SK-N-SH (cell line): Measurements from ENCODE around the gene SULT2B1. TPM values are rescaled to one million over a fixed set of nuclear protein-coding genes. Genes with fewer than 3 reads are reported as not detected.
A peak's percentile ranks its signal among the peaks of the same experiment; 100 is the strongest.

Source experiments
- CTCF ChIA-PET: fragments of 300-600, 350-600 bp; formaldehyde crosslinking; extraction: SDS; loops from one replicate; lab custom pipeline; 2021; lab: Yijun Ruan, JAX
- POLR2A ChIA-PET: fragments of 350-600 bp; sonication (Branson Sonifier 250); formaldehyde crosslinking; extraction: SDS; loops from one replicate; lab custom pipeline; 2020; ENCODE audit warnings: antibody characterized with exemption, inconsistent platforms; lab: Yijun Ruan, JAX
- DNase-seq: peaks from one replicate; pipeline ENCODE4 v3.0.0; 2012
- H2AFZ ChIP-seq: fragments of 200-600 bp; sonication (generic); 2 replicates; pipeline ENCODE4 v1.8.1; 2016; ENCODE audit warnings: antibody characterized with exemption, mild to moderate bottlenecking, low read depth
- H3F3A ChIP-seq: fragments of 200-600 bp; sonication (generic); replicated peaks from 2 replicates; pipeline ENCODE3; 2016; ENCODE audit warnings: antibody characterized with exemption, mild to moderate bottlenecking; ENCODE audit not compliant: insufficient read depth
- H3K27ac ChIP-seq, 2 experiments: fragments of 200-500 bp in 1 of 2; fragments of 200-600 bp in 1 of 2; sonication (Bioruptor generic) in 1 of 2; sonication (generic), shearing (Covaris generic) in 1 of 2; 2 replicates each; pipeline versions ENCODE4 v1.5.1 to v1.6.1; 2014 to 2016; ENCODE audit warnings: low read depth in 2 of 2, inconsistent platforms in 1 of 2, low read length in 1 of 2, mild to moderate bottlenecking in 1 of 2, mixed read lengths in 1 of 2
- H3K27me3 ChIP-seq: fragments of 200-600 bp; sonication (generic), shearing (Covaris generic); 2 replicates; pipeline ENCODE4 v1.6.1; 2016; ENCODE audit warnings: mixed run types; ENCODE audit not compliant: insufficient read depth
- H3K36me3 ChIP-seq, 2 experiments: fragments of 200-500 bp in 1 of 2; fragments of 200-600 bp in 1 of 2; sonication (Bioruptor generic) in 1 of 2; sonication (generic) in 1 of 2; replicated peaks in 1 of 2; 2 replicates each; pipeline versions ENCODE3 to v1.5.1; 2014 to 2016; ENCODE audit warnings: low read length in 1 of 2, mild to moderate bottlenecking in 1 of 2; ENCODE audit not compliant: insufficient read depth in 2 of 2, control insufficient read depth in 1 of 2
- H3K4me1 ChIP-seq, 2 experiments: fragments of 200-500 bp in 1 of 2; fragments of 200-600 bp in 1 of 2; sonication (Bioruptor generic) in 1 of 2; sonication (generic), shearing (Covaris generic) in 1 of 2; 2 replicates each; pipeline versions ENCODE4 v1.5.1 to v1.6.1; 2014 to 2016; ENCODE audit warnings: low read depth in 1 of 2, low read length in 1 of 2, mixed run types in 1 of 2; ENCODE audit not compliant: insufficient read depth in 2 of 2, control insufficient read depth in 1 of 2
- H3K4me2 ChIP-seq: fragments of 200-600 bp; sonication (generic), shearing (Covaris generic); 2 replicates; pipeline ENCODE4 v1.6.1; 2017; ENCODE audit warnings: mixed run types
- H3K4me3 ChIP-seq, 2 experiments: fragments of 200-500 bp in 1 of 2; fragments of 200-600 bp in 1 of 2; sonication (Bioruptor generic) in 1 of 2; sonication (generic), shearing (Covaris generic) in 1 of 2; 2 replicates each; pipeline versions ENCODE4 v1.5.1 to v1.8.1; 2014 to 2016; ENCODE audit warnings: low read depth in 2 of 2, inconsistent platforms in 1 of 2, low read length in 1 of 2, mild to moderate bottlenecking in 1 of 2, mixed read lengths in 1 of 2, moderate library complexity in 1 of 2
- H3K79me2 ChIP-seq: fragments of 200-600 bp; sonication (generic); 2 replicates; pipeline ENCODE4 v1.8.1; 2017; ENCODE audit warnings: mild to moderate bottlenecking; ENCODE audit not compliant: insufficient read depth
- H3K9ac ChIP-seq: fragments of 200-600 bp; sonication (generic); 2 replicates; pipeline ENCODE4 v1.6.1; 2017; ENCODE audit warnings: mixed run types
- H3K9me2 ChIP-seq: fragments of 200-600 bp; sonication (generic); 2 replicates; pipeline ENCODE4 v1.6.1; 2017; ENCODE audit warnings: mixed run types
- H3K9me3 ChIP-seq: fragments of 200-600 bp; sonication (generic); 2 replicates; pipeline ENCODE4 v1.6.1; 2017; ENCODE audit warnings: mixed run types, mild to moderate bottlenecking, moderate library complexity
- H4K20me1 ChIP-seq: fragments of 200-600 bp; sonication (generic); 2 replicates; pipeline ENCODE4 v1.6.1; 2017; ENCODE audit warnings: mild to moderate bottlenecking, mixed run types; ENCODE audit not compliant: insufficient read depth
- EP300 ChIP-seq, 2 experiments: IDR thresholded peaks; 2 replicates each; pipeline versions ENCODE4 v1.4.0 to v1.6.1; 2012; ENCODE audit warnings: borderline replicate concordance in 1 of 2, low read depth in 1 of 2, low read length in 1 of 2
- EZH2phosphoT487 ChIP-seq: fragments of 200-600 bp; sonication (generic); IDR thresholded peaks from 2 replicates; pipeline ENCODE4 v1.6.1; 2017; ENCODE audit warnings: low read depth, mixed run types, mild to moderate bottlenecking, antibody characterized with exemption, moderate library complexity, borderline replicate concordance
- MXI1 ChIP-seq: IDR thresholded peaks from 2 replicates; pipeline ENCODE4 v1.6.1; 2012; ENCODE audit warnings: mild to moderate bottlenecking, low read depth, low read length, improper control_type of control experiment
- NFIC ChIP-seq: IDR thresholded peaks from 2 replicates; pipeline ENCODE4 v1.4.0; 2012; ENCODE audit warnings: borderline replicate concordance
- NRF1 ChIP-seq: IDR thresholded peaks from 2 replicates; pipeline ENCODE4 v1.6.1; 2012; ENCODE audit warnings: low read depth, mild to moderate bottlenecking, low read length
- RCOR1 ChIP-seq: fragments of 150-350 bp; IDR thresholded peaks from 2 replicates; pipeline ENCODE4 v1.6.1; 2017; ENCODE audit warnings: antibody characterized with exemption, low read length
- TCF12 ChIP-seq: IDR thresholded peaks from 2 replicates; pipeline ENCODE4 v1.4.0; 2012
- YY1 ChIP-seq: IDR thresholded peaks from 2 replicates; pipeline ENCODE4 v1.4.0; 2012; ENCODE audit warnings: low read depth, mild to moderate bottlenecking
- WGBS: methylation state at CpG from one replicate; pipeline ENCODE4 v1.1.6; 2017; ENCODE audit warnings: low lambda C conversion rate; 5-methylcytosine and 5-hydroxymethylcytosine counted together
- polyA plus RNA-seq, 3 experiments: library from polyadenylated mRNA; depleted of rRNA; stranded (reverse); fragments of >200 nt; gene quantifications; 2 replicates each; pipeline ENCODE4 v1.2.3, GENCODE V29; 2012
- TF ChIP-seq, protein P1 (sequence below): IDR thresholded peaks from 2 replicates; pipeline ENCODE4; 2012
- TF ChIP-seq, protein P2 (sequence below): IDR thresholded peaks from 2 replicates; pipeline ENCODE4 v1.4.0; 2012; ENCODE audit warnings: low read depth, borderline replicate concordance
- TF ChIP-seq, protein P3 (sequence below): fragments of 150-350 bp; IDR thresholded peaks from 2 replicates; pipeline ENCODE4 v1.6.1; 2016; ENCODE audit warnings: mild to moderate bottlenecking, low read depth, low read length
- TF ChIP-seq, protein P4 (sequence below): IDR thresholded peaks from 2 replicates; pipeline ENCODE4 v1.6.1; 2012; ENCODE audit warnings: mild to moderate bottlenecking, low read depth, low read length, moderate library complexity

The SULT2B1 gene
- polyA plus RNA-seq, 1 of the 3 experiments (the other 2 are of a cell fraction), result 0.92 TPM

DNA sequence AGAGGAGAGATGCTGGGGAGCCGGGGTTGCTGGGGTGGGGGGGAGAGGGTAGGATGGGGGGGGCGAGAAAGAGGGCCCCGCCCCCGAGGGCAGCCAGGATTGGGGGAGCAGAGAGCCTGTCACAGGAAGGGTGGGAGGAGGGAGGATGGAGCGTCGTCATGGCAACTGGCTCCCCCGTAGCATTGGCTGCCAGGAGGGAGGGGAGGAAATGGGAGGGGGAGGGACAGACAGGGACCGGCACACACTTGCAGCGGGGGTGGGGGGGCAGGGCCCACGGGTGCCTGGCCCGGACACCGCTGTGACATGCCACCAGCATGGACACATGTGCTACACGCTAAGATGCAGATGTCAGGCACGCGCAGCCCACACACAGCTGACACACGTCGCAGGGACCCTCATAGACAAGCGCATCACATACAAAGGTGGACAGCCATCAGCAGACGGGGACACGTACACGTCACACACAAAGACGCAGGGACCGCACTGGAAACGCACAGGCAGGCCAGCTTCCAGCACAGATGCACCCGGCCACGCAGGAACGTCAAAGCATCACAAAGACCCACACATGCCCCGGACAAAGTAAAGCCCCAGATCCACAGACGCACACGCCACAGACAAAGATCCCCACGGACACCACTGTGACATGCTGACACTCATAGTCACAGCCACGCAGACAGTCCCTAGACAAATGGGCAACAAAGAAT, 40.0 kb upstream of the SULT2B1 start, which contains the start of gene LMTK3:
LMTK3 (minus strand) TSS at position 36 of the 704 bp plus-strand sequence. CDS start 259 bp downstream, outside the sequence.
- DNase-seq, result peak; percentile 97
- H3K4me3 ChIP-seq, result peak within 1 kb of the TSS; percentile 59 to 77
- peak within 1 kb of the TSS; percentile 78 for H2AFZ ChIP-seq

More for the DNA sequence above, 40.0 kb upstream of the SULT2B1 start, which contains the start of gene LMTK3:
- H3K27me3 ChIP-seq, result no peaks in the 10 kb centered on the region
- H3F3A ChIP-seq, result peaks cover 11% of the 10 kb centered on the region
- H3K4me2 ChIP-seq, result peak within 1 kb of the TSS; percentile 84
- H3K9me3 ChIP-seq, result no peaks in the 10 kb centered on the region
- no peaks in the 10 kb centered on the region for H3K36me3 ChIP-seq
- H3K9ac ChIP-seq, result peak within 1 kb of the TSS; percentile 50; the same call in 1 of the 2 replicates
- WGBS, result 16% methylated on average over 22 of the region's 32 CpGs
- ChIA-PET POLR2A (interaction anchor here (0.6 kb wide), 1 partner anchor 774 kb away, joined by 6 read pairs; no protein-coding TSS in a partner anchor), CTCF (interaction anchor here (8.8 kb wide), 1 partner anchor 74 kb away, joined by 142 read pairs; no protein-coding TSS in a partner anchor)
- no peaks in the 10 kb centered on the region for H4K20me1 ChIP-seq
- H3K27ac ChIP-seq, result peak within 1 kb of the TSS in 1 of 2 experiments; percentile 51; a peak in 1 of 4 replicates
- H3K4me1 ChIP-seq, result peaks cover 0 to 22% of the 10 kb centered on the region in 2 experiments; a peak in 1 of 4 replicates
- no peaks in the 10 kb centered on the region for H3K79me2 ChIP-seq
- no peak for TF ChIP-seq EP300 (IDR thresholded peaks at IDR 0.05; ENCODE audit: borderline replicate concordance in 1 of 2, low read depth in 1 of 2, low read length in 1 of 2)
- TF ChIP-seq, protein P1, sequence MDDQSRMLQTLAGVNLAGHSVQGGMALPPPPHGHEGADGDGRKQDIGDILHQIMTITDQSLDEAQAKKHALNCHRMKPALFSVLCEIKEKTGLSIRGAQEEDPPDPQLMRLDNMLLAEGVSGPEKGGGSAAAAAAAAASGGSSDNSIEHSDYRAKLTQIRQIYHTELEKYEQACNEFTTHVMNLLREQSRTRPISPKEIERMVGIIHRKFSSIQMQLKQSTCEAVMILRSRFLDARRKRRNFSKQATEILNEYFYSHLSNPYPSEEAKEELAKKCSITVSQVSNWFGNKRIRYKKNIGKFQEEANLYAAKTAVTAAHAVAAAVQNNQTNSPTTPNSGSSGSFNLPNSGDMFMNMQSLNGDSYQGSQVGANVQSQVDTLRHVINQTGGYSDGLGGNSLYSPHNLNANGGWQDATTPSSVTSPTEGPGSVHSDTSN, result peak; percentile 96
- TF ChIP-seq, protein P2, sequence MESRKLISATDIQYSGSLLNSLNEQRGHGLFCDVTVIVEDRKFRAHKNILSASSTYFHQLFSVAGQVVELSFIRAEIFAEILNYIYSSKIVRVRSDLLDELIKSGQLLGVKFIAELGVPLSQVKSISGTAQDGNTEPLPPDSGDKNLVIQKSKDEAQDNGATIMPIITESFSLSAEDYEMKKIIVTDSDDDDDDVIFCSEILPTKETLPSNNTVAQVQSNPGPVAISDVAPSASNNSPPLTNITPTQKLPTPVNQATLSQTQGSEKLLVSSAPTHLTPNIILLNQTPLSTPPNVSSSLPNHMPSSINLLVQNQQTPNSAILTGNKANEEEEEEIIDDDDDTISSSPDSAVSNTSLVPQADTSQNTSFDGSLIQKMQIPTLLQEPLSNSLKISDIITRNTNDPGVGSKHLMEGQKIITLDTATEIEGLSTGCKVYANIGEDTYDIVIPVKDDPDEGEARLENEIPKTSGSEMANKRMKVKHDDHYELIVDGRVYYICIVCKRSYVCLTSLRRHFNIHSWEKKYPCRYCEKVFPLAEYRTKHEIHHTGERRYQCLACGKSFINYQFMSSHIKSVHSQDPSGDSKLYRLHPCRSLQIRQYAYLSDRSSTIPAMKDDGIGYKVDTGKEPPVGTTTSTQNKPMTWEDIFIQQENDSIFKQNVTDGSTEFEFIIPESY, result no peak
- TF ChIP-seq, protein P3, sequence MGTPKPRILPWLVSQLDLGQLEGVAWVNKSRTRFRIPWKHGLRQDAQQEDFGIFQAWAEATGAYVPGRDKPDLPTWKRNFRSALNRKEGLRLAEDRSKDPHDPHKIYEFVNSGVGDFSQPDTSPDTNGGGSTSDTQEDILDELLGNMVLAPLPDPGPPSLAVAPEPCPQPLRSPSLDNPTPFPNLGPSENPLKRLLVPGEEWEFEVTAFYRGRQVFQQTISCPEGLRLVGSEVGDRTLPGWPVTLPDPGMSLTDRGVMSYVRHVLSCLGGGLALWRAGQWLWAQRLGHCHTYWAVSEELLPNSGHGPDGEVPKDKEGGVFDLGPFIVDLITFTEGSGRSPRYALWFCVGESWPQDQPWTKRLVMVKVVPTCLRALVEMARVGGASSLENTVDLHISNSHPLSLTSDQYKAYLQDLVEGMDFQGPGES, result no peak
- no peak for TF ChIP-seq YY1
- no peak for TF ChIP-seq TCF12
- TF ChIP-seq NFIC, result no peak
- TF ChIP-seq MXI1, result peak; percentile 88
- TF ChIP-seq, protein P4, sequence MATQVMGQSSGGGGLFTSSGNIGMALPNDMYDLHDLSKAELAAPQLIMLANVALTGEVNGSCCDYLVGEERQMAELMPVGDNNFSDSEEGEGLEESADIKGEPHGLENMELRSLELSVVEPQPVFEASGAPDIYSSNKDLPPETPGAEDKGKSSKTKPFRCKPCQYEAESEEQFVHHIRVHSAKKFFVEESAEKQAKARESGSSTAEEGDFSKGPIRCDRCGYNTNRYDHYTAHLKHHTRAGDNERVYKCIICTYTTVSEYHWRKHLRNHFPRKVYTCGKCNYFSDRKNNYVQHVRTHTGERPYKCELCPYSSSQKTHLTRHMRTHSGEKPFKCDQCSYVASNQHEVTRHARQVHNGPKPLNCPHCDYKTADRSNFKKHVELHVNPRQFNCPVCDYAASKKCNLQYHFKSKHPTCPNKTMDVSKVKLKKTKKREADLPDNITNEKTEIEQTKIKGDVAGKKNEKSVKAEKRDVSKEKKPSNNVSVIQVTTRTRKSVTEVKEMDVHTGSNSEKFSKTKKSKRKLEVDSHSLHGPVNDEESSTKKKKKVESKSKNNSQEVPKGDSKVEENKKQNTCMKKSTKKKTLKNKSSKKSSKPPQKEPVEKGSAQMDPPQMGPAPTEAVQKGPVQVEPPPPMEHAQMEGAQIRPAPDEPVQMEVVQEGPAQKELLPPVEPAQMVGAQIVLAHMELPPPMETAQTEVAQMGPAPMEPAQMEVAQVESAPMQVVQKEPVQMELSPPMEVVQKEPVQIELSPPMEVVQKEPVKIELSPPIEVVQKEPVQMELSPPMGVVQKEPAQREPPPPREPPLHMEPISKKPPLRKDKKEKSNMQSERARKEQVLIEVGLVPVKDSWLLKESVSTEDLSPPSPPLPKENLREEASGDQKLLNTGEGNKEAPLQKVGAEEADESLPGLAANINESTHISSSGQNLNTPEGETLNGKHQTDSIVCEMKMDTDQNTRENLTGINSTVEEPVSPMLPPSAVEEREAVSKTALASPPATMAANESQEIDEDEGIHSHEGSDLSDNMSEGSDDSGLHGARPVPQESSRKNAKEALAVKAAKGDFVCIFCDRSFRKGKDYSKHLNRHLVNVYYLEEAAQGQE, result no peak
- TF ChIP-seq RCOR1, result 0 out of 2 replicates have a peak, but pooled peaks have one; percentile 26
- no peak for TF ChIP-seq EZH2phosphoT487
- TF ChIP-seq NRF1, result no peak
- no peaks in the 10 kb centered on the region for H3K9me2 ChIP-seq
